ENCODE data around the gene POC1A. TPM values are rescaled to one million over a fixed set of nuclear protein-coding genes. Genes with fewer than 3 reads are reported as not detected.
"Not testable (repeated sequence)": the region's sequence is repeated elsewhere in the genome, so short reads cannot be mapped to it uniquely, and the experiment has no call there.

POC1A gene
- total RNA-seq, 2 donors from 2014 or later, result 28.6 to 39.0 TPM

GRCh38 chr3:52037291-52037690, 116.9 kb downstream of the POC1A start:
- ATAC-seq (replicated peaks in 1 of 2), result no peak
- Mint-ChIP-seq H3K9me3 (no peaks in the 10 kb centered on the region), H3K27me3 (ENCODE audit: low read depth) (no peaks in the 10 kb centered on the region), H3K36me3 (ENCODE audit: insufficient read depth in 2 of 2) (no peaks in the 10 kb centered on the region), H3K4me1 (ENCODE audit: low read depth) (peaks cover 6% of the 10 kb centered on the region), H3K4me3 (no peak overlapping the region), H3K27ac (no peak overlapping the region)
- no peak for DNase-seq

GRCh38 chr3:52036829-52037228, 117.4 kb downstream of the POC1A start:
- no peaks in the 10 kb centered on the region for H3K9me3 Mint-ChIP-seq
- ATAC-seq (replicated peaks in 1 of 2) (peak; percentile 34 to 47), DNase-seq (no peak)
- no peaks in the 10 kb centered on the region for H3K36me3 Mint-ChIP-seq (ENCODE audit: insufficient read depth in 2 of 2)
- no peaks in the 10 kb centered on the region for H3K27me3 Mint-ChIP-seq (ENCODE audit: low read depth)
- H3K4me3 Mint-ChIP-seq, result no peak overlapping the region
- no peak overlapping the region for H3K27ac Mint-ChIP-seq
- peaks cover 3% of the 10 kb centered on the region for H3K4me1 Mint-ChIP-seq (ENCODE audit: low read depth)

- Mint-ChIP-seq H3K9me3 (no peaks in the 10 kb centered on the region), H3K27me3 (ENCODE audit: low read depth) (no peaks in the 10 kb centered on the region), H3K4me3 (no peak overlapping the region), H3K36me3 (ENCODE audit: insufficient read depth in 2 of 2) (no peaks in the 10 kb centered on the region), H3K27ac (no peak overlapping the region), H3K4me1 (ENCODE audit: low read depth) (no peaks in the 10 kb centered on the region)
- ATAC-seq (replicated peaks in 1 of 2), result peak in 1 of 2 donors; percentile 27
- no peak for DNase-seq
These were observed 118.0 kb downstream of the POC1A start for GRCh38 chr3:52036222-52036694.

- Mint-ChIP-seq H3K4me1 (ENCODE audit: low read depth) (no peaks in the 10 kb centered on the region), H3K9me3 (no peaks in the 10 kb centered on the region), H3K27ac (no peak overlapping the region), H3K36me3 (ENCODE audit: insufficient read depth in 2 of 2) (no peaks in the 10 kb centered on the region), H3K4me3 (no peak overlapping the region), H3K27me3 (ENCODE audit: low read depth) (no peaks in the 10 kb centered on the region)
- no peak for DNase-seq
- no peak for ATAC-seq (replicated peaks in 1 of 2)
These were observed 119.6 kb downstream of the POC1A start for GRCh38 chr3:52034651-52035050.

- Mint-ChIP-seq H3K27ac (no peak overlapping the region), H3K36me3 (ENCODE audit: insufficient read depth in 2 of 2) (no peaks in the 10 kb centered on the region), H3K9me3 (no peaks in the 10 kb centered on the region), H3K27me3 (ENCODE audit: low read depth) (no peaks in the 10 kb centered on the region), H3K4me3 (no peak overlapping the region), H3K4me1 (ENCODE audit: low read depth) (no peaks in the 10 kb centered on the region)
- DNase-seq, result no peak
- no peak for ATAC-seq (replicated peaks in 1 of 2)
These were observed 120.0 kb downstream of the POC1A start for GRCh38 chr3:52034212-52034611.

- not testable (repeated sequence) for H3K9me3 Mint-ChIP-seq; H3K4me1 Mint-ChIP-seq (ENCODE audit: low read depth); ATAC-seq (replicated peaks in 1 of 2); H3K27me3 Mint-ChIP-seq (ENCODE audit: low read depth); H3K4me3 Mint-ChIP-seq; DNase-seq; H3K36me3 Mint-ChIP-seq (ENCODE audit: insufficient read depth in 2 of 2); H3K27ac Mint-ChIP-seq
These were observed 120.5 kb downstream of the POC1A start for GRCh38 chr3:52033748-52034147.

- H3K27ac Mint-ChIP-seq, result no peak overlapping the region
- ATAC-seq (replicated peaks in 1 of 2) (no peak), DNase-seq (no peak)
- no peaks in the 10 kb centered on the region for H3K9me3 Mint-ChIP-seq
- no peaks in the 10 kb centered on the region for H3K4me1 Mint-ChIP-seq (ENCODE audit: low read depth)
- H3K36me3 Mint-ChIP-seq (ENCODE audit: insufficient read depth in 2 of 2), result no peaks in the 10 kb centered on the region
- H3K27me3 Mint-ChIP-seq (ENCODE audit: low read depth), result no peaks in the 10 kb centered on the region
- no peak overlapping the region for H3K4me3 Mint-ChIP-seq
These were observed 121.4 kb downstream of the POC1A start for GRCh38 chr3:52032702-52033408.

- no peak overlapping the region for H3K27ac Mint-ChIP-seq
- H3K4me3 Mint-ChIP-seq, result no peak overlapping the region
- H3K27me3 Mint-ChIP-seq (ENCODE audit: low read depth), result no peaks in the 10 kb centered on the region
- ATAC-seq (replicated peaks in 1 of 2) (no peak), DNase-seq (no peak)
- no peaks in the 10 kb centered on the region for H3K9me3 Mint-ChIP-seq
- no peaks in the 10 kb centered on the region for H3K4me1 Mint-ChIP-seq (ENCODE audit: low read depth)
- no peaks in the 10 kb centered on the region for H3K36me3 Mint-ChIP-seq (ENCODE audit: insufficient read depth in 2 of 2)
These were observed 122.3 kb downstream of the POC1A start for GRCh38 chr3:52031896-52032295.

- ATAC-seq (replicated peaks in 1 of 2), result no peak
- no peak for DNase-seq
- Mint-ChIP-seq H3K36me3 (ENCODE audit: insufficient read depth in 2 of 2) (no peaks in the 10 kb centered on the region), H3K9me3 (no peaks in the 10 kb centered on the region), H3K27me3 (ENCODE audit: low read depth) (no peaks in the 10 kb centered on the region), H3K4me3 (no peak overlapping the region), H3K27ac (no peak overlapping the region), H3K4me1 (ENCODE audit: low read depth) (no peaks in the 10 kb centered on the region)
These were observed 123.4 kb downstream of the POC1A start for GRCh38 chr3:52030714-52031310.

- H3K27me3 Mint-ChIP-seq (ENCODE audit: low read depth), result no peaks in the 10 kb centered on the region
- H3K4me1 Mint-ChIP-seq (ENCODE audit: low read depth), result no peaks in the 10 kb centered on the region
- no peaks in the 10 kb centered on the region for H3K9me3 Mint-ChIP-seq
- H3K36me3 Mint-ChIP-seq (ENCODE audit: insufficient read depth in 2 of 2), result no peaks in the 10 kb centered on the region
- no peak for DNase-seq
- no peak overlapping the region for H3K27ac Mint-ChIP-seq
- no peak overlapping the region for H3K4me3 Mint-ChIP-seq
- ATAC-seq (replicated peaks in 1 of 2), result no peak
These were observed 124.7 kb downstream of the POC1A start for GRCh38 chr3:52029535-52029934.

- no peaks in the 10 kb centered on the region for H3K9me3 Mint-ChIP-seq
- no peaks in the 10 kb centered on the region for H3K4me1 Mint-ChIP-seq (ENCODE audit: low read depth)
- no peak for ATAC-seq (replicated peaks in 1 of 2)
These were observed 125.2 kb downstream of the POC1A start for GRCh38 chr3:52029053-52029452.

GRCh38 chr3:52028572-52028971, 125.7 kb downstream of the POC1A start:
- no peak overlapping the region for H3K27ac Mint-ChIP-seq

More at GRCh38 chr3:52029053-52029452, 125.2 kb downstream of the POC1A start:
- Mint-ChIP-seq H3K36me3 (ENCODE audit: insufficient read depth in 2 of 2) (no peaks in the 10 kb centered on the region), H3K27ac (no peak overlapping the region), H3K27me3 (ENCODE audit: low read depth) (no peaks in the 10 kb centered on the region), H3K4me3 (no peak overlapping the region)
- no peak for DNase-seq

GRCh38 chr3:52026041-52026440, 128.2 kb downstream of the POC1A start:
- ATAC-seq (replicated peaks in 1 of 2) (no peak), DNase-seq (no peak)
- Mint-ChIP-seq H3K27ac (no peak overlapping the region), H3K4me1 (ENCODE audit: low read depth) (no peaks in the 10 kb centered on the region), H3K4me3 (no peak overlapping the region), H3K36me3 (ENCODE audit: insufficient read depth in 2 of 2) (no peaks in the 10 kb centered on the region), H3K27me3 (ENCODE audit: low read depth) (no peaks in the 10 kb centered on the region), H3K9me3 (no peaks in the 10 kb centered on the region)

More at GRCh38 chr3:52028572-52028971, 125.7 kb downstream of the POC1A start:
- DNase-seq (no peak), ATAC-seq (replicated peaks in 1 of 2) (no peak)
- Mint-ChIP-seq H3K4me1 (ENCODE audit: low read depth) (no peaks in the 10 kb centered on the region), H3K4me3 (no peak overlapping the region), H3K27me3 (ENCODE audit: low read depth) (no peaks in the 10 kb centered on the region), H3K9me3 (no peaks in the 10 kb centered on the region), H3K36me3 (ENCODE audit: insufficient read depth in 2 of 2) (no peaks in the 10 kb centered on the region)

- H3K27ac Mint-ChIP-seq, result no peak overlapping the region
- H3K36me3 Mint-ChIP-seq (ENCODE audit: insufficient read depth in 2 of 2), result no peaks in the 10 kb centered on the region
- no peak for ATAC-seq (replicated peaks in 1 of 2)
- no peaks in the 10 kb centered on the region for H3K9me3 Mint-ChIP-seq
- no peak for DNase-seq
- H3K27me3 Mint-ChIP-seq (ENCODE audit: low read depth), result no peaks in the 10 kb centered on the region
- H3K4me1 Mint-ChIP-seq (ENCODE audit: low read depth), result no peaks in the 10 kb centered on the region
- H3K4me3 Mint-ChIP-seq, result no peak overlapping the region
These were observed 128.8 kb downstream of the POC1A start for GRCh38 chr3:52025453-52025852.

All from activated T-cell treated with anti-CD3 and anti-CD28 coated beads, Interleukin-2, amount 50 U/mL, for 72 hours (primary cell).